Thyroid gland (tissue), 4 donors: ENCODE results near the gene OTUD6A. TPM values are rescaled to one million over a fixed set of nuclear protein-coding genes. Genes with fewer than 3 reads are reported as not detected.

Experiments used
- DNase-seq, 2 donors: peaks; one replicate each; pipeline ENCODE4 v3.0.0-alpha.2; 2019
- H3K27ac ChIP-seq, 3 donors: fragments of 200-600 bp; sonication (generic); 1 replicate in 2 of 3; 2 replicates in 1 of 3; pipeline ENCODE4 v1.5.1; 2016 to 2019; ENCODE audit warnings: mild to moderate bottlenecking in 1 of 3, moderate library complexity in 1 of 3
- H3K27me3 ChIP-seq: fragments of 200-600 bp; sonication (generic); one replicate; pipeline ENCODE4 v1.5.1; 2019
- H3K36me3 ChIP-seq, 2 donors: fragments of 200-600 bp; sonication (generic); one replicate each; pipeline ENCODE4 v1.5.1; 2016 to 2019
- H3K4me1 ChIP-seq, 2 donors: fragments of 200-600 bp; sonication (generic); one replicate each; pipeline ENCODE4 v1.5.1; 2017 to 2019
- H3K4me3 ChIP-seq, 3 donors: fragments of 200-600 bp; sonication (generic); replicated peaks in 1 of 3; 1 replicate in 2 of 3; 2 replicates in 1 of 3; pipeline ENCODE4 v1.5.1; 2016; ENCODE audit warnings: mild to moderate bottlenecking in 1 of 3
- H3K9me3 ChIP-seq: fragments of 200-600 bp; sonication (generic); one replicate; pipeline ENCODE4 v1.5.1; 2017
- POLR2A ChIP-seq, 2 donors: fragments of 450-650 bp; IDR thresholded peaks; one replicate each; pipeline ENCODE4 v1.6.1; 2017; ENCODE audit warnings: antibody characterized with exemption in 2 of 2, mild to moderate bottlenecking in 2 of 2, moderate library complexity in 1 of 2
- WGBS, 2 donors: methylation state at CpG; one replicate each; pipeline ENCODE4 v1.1.5; 2017; 5-methylcytosine and 5-hydroxymethylcytosine counted together
- intact Hi-C: fragments of 100-400 bp; cut with DNase I; formaldehyde crosslinking; loops from one replicate; pipeline ENCODE4 v1.15.1; 2023
- total RNA-seq, 4 donors: library from RNA; depleted of rRNA; stranded (reverse); fragments of >200 nt; gene quantifications; one replicate each; pipeline ENCODE4 v1.2.3, GENCODE V29; 2016
- TF ChIP-seq, protein P1 (sequence below), 6 experiments: fragments of 200-600 bp in 3 of 6; fragments of 450-650 bp in 3 of 6; sonication (generic) in 3 of 6; IDR thresholded peaks; one replicate each; pipeline ENCODE4 v1.5.1; 2016 to 2019; ENCODE audit warnings: antibody characterized with exemption in 6 of 6, mild to moderate bottlenecking in 2 of 6, inconsistent platforms in 1 of 6, moderate library complexity in 1 of 6

The OTUD6A gene
- total RNA-seq, 4 donors from 2014 or later = not detected

- no peak for DNase-seq
- Histone ChIP-seq H3K27ac (no peak overlapping the region), H3K4me1 (no peaks in the 10 kb centered on the region), H3K36me3 (no peaks in the 10 kb centered on the region), H3K9me3 (no peaks in the 10 kb centered on the region), H3K4me3 (no peak overlapping the region), H3K27me3 (no peaks in the 10 kb centered on the region)
- intact Hi-C loops = loop anchor here (10.0 kb wide), 1 partner anchor 62 kb away; no protein-coding TSS in a partner anchor
- WGBS, 2 donors = 58 to 66% methylated on average over 2 of the region's 2 CpGs
- TF ChIP-seq, protein P1, sequence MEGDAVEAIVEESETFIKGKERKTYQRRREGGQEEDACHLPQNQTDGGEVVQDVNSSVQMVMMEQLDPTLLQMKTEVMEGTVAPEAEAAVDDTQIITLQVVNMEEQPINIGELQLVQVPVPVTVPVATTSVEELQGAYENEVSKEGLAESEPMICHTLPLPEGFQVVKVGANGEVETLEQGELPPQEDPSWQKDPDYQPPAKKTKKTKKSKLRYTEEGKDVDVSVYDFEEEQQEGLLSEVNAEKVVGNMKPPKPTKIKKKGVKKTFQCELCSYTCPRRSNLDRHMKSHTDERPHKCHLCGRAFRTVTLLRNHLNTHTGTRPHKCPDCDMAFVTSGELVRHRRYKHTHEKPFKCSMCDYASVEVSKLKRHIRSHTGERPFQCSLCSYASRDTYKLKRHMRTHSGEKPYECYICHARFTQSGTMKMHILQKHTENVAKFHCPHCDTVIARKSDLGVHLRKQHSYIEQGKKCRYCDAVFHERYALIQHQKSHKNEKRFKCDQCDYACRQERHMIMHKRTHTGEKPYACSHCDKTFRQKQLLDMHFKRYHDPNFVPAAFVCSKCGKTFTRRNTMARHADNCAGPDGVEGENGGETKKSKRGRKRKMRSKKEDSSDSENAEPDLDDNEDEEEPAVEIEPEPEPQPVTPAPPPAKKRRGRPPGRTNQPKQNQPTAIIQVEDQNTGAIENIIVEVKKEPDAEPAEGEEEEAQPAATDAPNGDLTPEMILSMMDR (IDR thresholded peaks at IDR 0.05) = no peak
Observed at GRCh38 chrX:70032792-70033191, 29.5 kb upstream of the OTUD6A start.

GRCh38 chrX:70033348-70034051, 28.8 kb upstream of the OTUD6A start:
- DNase-seq = peak; percentile 9 to 13
- Histone ChIP-seq H3K9me3 (no peaks in the 10 kb centered on the region), H3K4me3 (no peak overlapping the region), H3K27me3 (no peaks in the 10 kb centered on the region), H3K4me1 (no peaks in the 10 kb centered on the region), H3K27ac (no peak overlapping the region), H3K36me3 (no peaks in the 10 kb centered on the region)
- TF ChIP-seq POLR2A (IDR thresholded peaks at IDR 0.05) = no peak
- TF ChIP-seq, protein P1 (IDR thresholded peaks at IDR 0.05) = peak in 4 of 6 experiments; percentile 21 to 51 (median 40)
- intact Hi-C loops = loop anchor here (10.0 kb wide), 1 partner anchor 61 kb away; no protein-coding TSS in a partner anchor
- 57 to 77% methylated on average over 7 to 9 of the region's 10 CpGs for WGBS, 2 donors

DNA sequence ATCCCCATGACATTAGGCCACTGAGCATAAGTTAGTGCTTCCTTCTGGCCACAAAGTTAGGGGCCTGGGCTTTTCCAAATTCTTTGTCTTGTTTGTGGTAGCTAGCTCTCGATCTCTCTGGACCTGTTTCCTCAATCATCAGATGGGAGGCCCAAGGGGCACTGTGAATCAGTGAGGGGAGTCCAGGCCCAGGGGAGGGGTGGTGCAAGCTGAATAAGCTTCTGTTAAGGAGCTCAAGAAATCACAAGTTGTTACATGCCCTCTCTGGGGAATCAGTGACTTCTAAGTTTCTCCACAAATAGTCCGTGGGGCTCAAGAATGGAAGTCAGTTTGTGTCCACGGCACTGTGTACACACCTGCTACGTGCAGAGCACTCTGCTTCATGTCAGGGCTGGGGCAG, 27.6 kb upstream of the OTUD6A start:
- Histone ChIP-seq H3K36me3 (no peaks in the 10 kb centered on the region), H3K4me1 (no peaks in the 10 kb centered on the region), H3K27ac (no peak overlapping the region), H3K27me3 (no peaks in the 10 kb centered on the region), H3K4me3 (no peak overlapping the region), H3K9me3 (no peaks in the 10 kb centered on the region)
- intact Hi-C loops = loop anchor here (5.0 to 10.0 kb wide), 2 partner anchors 60 to 492 kb away; no protein-coding TSS in a partner anchor
- DNase-seq = no peak
- 83 to 93% methylated on average over 1 to 3 of the region's 4 CpGs for WGBS, 2 donors
- TF ChIP-seq, protein P1 (IDR thresholded peaks at IDR 0.05) = no peak
- no peak for TF ChIP-seq POLR2A (IDR thresholded peaks at IDR 0.05)

DNA sequence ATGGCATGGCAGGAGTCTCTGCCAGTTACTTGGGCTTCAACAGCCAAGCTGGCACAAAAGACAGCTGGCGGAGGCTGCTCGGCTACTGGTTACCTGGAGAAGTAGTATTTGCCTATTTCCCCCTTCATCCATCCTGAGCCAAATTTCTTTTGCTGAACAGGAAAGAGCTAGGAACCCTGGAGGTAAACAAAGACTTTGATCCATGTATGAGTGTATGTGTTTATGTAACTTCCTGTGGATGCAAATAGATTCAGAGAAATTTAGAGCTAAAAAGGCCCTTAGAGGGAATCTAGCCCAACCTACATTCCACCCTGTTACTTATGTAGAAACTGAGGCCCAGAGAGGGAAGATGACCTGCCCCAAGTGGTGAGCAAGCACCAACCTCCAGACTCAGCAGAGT, 23.7 kb upstream of the OTUD6A start:
- H3K27ac ChIP-seq = no peak overlapping the region
- H3K4me3 ChIP-seq = no peak overlapping the region
- no peaks in the 10 kb centered on the region for H3K36me3 ChIP-seq
- 97 to 100% methylated on average over 2 of the region's 2 CpGs for WGBS, 2 donors
- H3K4me1 ChIP-seq = no peaks in the 10 kb centered on the region
- no peak for TF ChIP-seq POLR2A (IDR thresholded peaks at IDR 0.05)
- TF ChIP-seq, protein P1 (IDR thresholded peaks at IDR 0.05) = no peak
- H3K9me3 ChIP-seq = no peaks in the 10 kb centered on the region
- H3K27me3 ChIP-seq = no peaks in the 10 kb centered on the region
- intact Hi-C loops = loop anchor here (5.0 to 10.0 kb wide), 2 partner anchors 56 to 496 kb away; no protein-coding TSS in a partner anchor
- DNase-seq = no peak

DNA sequence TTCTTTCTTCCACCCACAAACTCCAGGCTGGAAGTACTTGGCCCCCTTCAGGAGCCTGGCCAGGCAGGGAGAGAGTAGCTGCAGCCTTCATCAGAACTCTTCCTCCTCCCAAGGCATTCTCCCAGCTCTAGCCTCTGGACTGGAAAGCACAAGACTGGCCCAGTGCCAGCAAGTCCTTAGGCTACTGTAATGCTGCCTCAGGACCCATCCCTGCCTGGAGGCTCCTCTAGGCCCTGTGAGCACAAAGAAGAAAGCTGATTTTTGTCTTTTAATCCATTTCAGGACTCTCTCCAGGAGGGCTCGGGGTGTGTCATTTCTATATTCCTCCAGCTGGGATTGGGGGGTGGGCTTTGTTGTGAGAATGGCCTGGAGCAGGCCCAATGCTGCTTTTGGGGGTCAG, 23.3 kb upstream of the OTUD6A start:
- Histone ChIP-seq H3K27ac (no peak overlapping the region), H3K9me3 (no peaks in the 10 kb centered on the region), H3K27me3 (no peaks in the 10 kb centered on the region), H3K36me3 (no peaks in the 10 kb centered on the region), H3K4me1 (no peaks in the 10 kb centered on the region), H3K4me3 (no peak overlapping the region)
- DNase-seq = peak; percentile 27 to 40
- WGBS, 2 donors = 88 to 100% methylated on average over 1 of the region's 1 CpG
- TF ChIP-seq POLR2A (IDR thresholded peaks at IDR 0.05) = no peak
- TF ChIP-seq, protein P1 (IDR thresholded peaks at IDR 0.05) = no peak
- intact Hi-C loops = loop anchor here (5.0 to 10.0 kb wide), 2 partner anchors 56 to 497 kb away; no protein-coding TSS in a partner anchor
